SU-DHL-6 (cell line): ENCODE data around the gene GMEB2.

Experiments used
- H2AFZ ChIP-seq: fragments of 200-600 bp; sonication (generic); 2 replicates; pipeline ENCODE4 v1.6.1; 2014; ENCODE audit warnings: low read depth, mild to moderate bottlenecking, moderate library complexity, mixed read lengths, antibody characterized with exemption, low read length; ENCODE audit not compliant: severe bottlenecking
- H3F3A ChIP-seq: fragments of 200-600 bp; shearing (Covaris generic); 2 replicates; pipeline ENCODE4 v1.6.0; 2016; ENCODE audit warnings: antibody characterized with exemption, mild to moderate bottlenecking; ENCODE audit not compliant: insufficient read depth
- H3K27ac ChIP-seq: fragments of 200-600 bp; sonication (generic); 2 replicates; pipeline ENCODE4 v1.5.1; 2016; ENCODE audit warnings: low read depth, mild to moderate bottlenecking, low read length, moderate library complexity, mixed read lengths
- H3K27me3 ChIP-seq: fragments of 200-600 bp; sonication (generic), shearing (Covaris generic); 2 replicates; pipeline ENCODE4 v1.6.0; 2014; ENCODE audit warnings: mild to moderate bottlenecking, low read length
- H3K36me3 ChIP-seq: fragments of 200-600 bp; sonication (generic); 2 replicates; pipeline ENCODE4 v1.6.1; 2014; ENCODE audit warnings: mild to moderate bottlenecking, low read length, mixed read lengths
- H3K4me2 ChIP-seq: fragments of 300-600, 200-600 bp; shearing (Covaris generic), sonication (generic); 2 replicates; pipeline ENCODE4 v1.6.0; 2014; ENCODE audit warnings: low read length, low read depth, mild to moderate bottlenecking; ENCODE audit not compliant: poor library complexity, severe bottlenecking
- H3K4me3 ChIP-seq: fragments of 200-600 bp; sonication (generic); 2 replicates; pipeline ENCODE4 v1.5.1; 2014; ENCODE audit warnings: antibody characterized with exemption, low read length, mild to moderate bottlenecking, mixed read lengths; ENCODE audit not compliant: insufficient read depth, poor library complexity, severe bottlenecking
- H3K79me2 ChIP-seq: fragments of 200-600 bp; sonication (generic); 2 replicates; pipeline ENCODE4 v1.6.1; 2014; ENCODE audit warnings: mild to moderate bottlenecking, low read length, moderate library complexity; ENCODE audit not compliant: insufficient read depth
- H3K9ac ChIP-seq: fragments of 200-600 bp; sonication (generic); 2 replicates; pipeline ENCODE4 v1.7.0; 2014; ENCODE audit warnings: mild to moderate bottlenecking, low read length
- H3K9me2 ChIP-seq: fragments of 200-600 bp; sonication (generic); replicated peaks from 2 replicates; pipeline ENCODE4 v1.6.1; 2014; ENCODE audit warnings: low read length; ENCODE audit not compliant: insufficient read depth
- H3K9me3 ChIP-seq: fragments of 200-600 bp; sonication (generic); 2 replicates; pipeline ENCODE4 v1.6.1; 2014; ENCODE audit warnings: low read length, mixed read lengths; ENCODE audit not compliant: insufficient read depth
- H4K20me1 ChIP-seq: fragments of 200-600 bp; sonication (generic); 2 replicates; pipeline ENCODE4 v1.6.1; 2014; ENCODE audit warnings: low read depth, mild to moderate bottlenecking, antibody characterized with exemption, low read length, moderate library complexity, mixed read lengths
- EZH2phosphoT487 ChIP-seq: fragments of 200-600 bp; sonication (generic), shearing (Covaris generic); conservative IDR thresholded peaks from 2 replicates; pipeline ENCODE4 v1.6.1; 2018; ENCODE audit warnings: mild to moderate bottlenecking, antibody characterized with exemption, low read length, moderate library complexity, mixed read lengths
- TF ChIP-seq, protein P1 (sequence below): fragments of 200-600 bp; sonication (generic); IDR thresholded peaks from one replicate; pipeline ENCODE4 v1.5.1; 2017; ENCODE audit warnings: antibody characterized with exemption, mild to moderate bottlenecking, low read length, moderate library complexity; ENCODE audit not compliant: insufficient read depth, poor library complexity, severe bottlenecking

Gene GMEB2

DNA sequence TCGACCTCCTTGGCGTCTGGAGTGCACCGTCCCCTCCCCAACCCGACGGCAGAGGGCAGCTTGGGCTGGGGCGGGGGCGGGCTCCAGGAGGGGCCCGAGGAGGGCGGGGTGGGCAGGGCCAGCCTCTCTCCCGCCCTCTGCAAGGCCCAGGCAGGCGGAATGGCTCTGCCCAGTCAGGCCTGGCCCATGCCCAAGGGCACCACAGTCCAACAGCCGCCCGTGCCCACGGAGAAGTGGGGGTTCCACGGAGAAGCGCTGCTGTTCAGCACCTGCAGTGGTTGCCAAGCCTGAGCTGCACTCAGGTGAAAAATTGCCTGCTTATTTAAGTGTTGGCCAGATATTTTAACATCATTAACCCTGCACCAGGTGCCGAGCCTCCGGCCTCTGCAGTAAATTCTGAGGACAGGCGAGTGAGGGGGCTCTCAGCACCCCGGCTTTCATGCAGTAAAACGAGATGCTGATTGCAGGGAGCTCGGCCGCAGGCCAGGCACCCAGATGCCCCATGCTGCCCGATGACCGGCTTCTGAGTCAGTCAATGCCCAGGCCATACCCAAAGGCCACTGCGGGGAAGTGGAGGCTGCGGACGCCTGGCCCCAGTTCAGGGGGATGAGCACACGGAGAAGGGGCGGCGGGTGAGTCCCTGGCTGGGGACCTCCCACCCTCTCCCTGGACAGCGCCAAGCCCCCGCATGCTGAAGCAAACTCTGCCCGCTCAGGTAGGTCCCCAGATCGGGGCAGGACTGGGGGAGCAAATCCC lies 79.0 kb downstream of the GMEB2 start, which contains the start of gene SRMS:
TSS of gene SRMS (minus strand) at position 25 of the 756 bp plus-strand sequence. CDS start 286 bp downstream, outside the sequence.
- Histone ChIP-seq H2AFZ (no peak within 1 kb of the TSS), H3K27me3 (no peaks in the 10 kb centered on the region), H3K9me3 (no peaks in the 10 kb centered on the region), H3K79me2 (no peaks in the 10 kb centered on the region), H3F3A (peaks cover 3% of the 10 kb centered on the region; the same call in 1 of the 2 replicates), H3K9me2 (no peaks in the 10 kb centered on the region), H3K27ac (no peak within 1 kb of the TSS), H3K36me3 (no peaks in the 10 kb centered on the region), H3K4me2 (no peak within 1 kb of the TSS), H4K20me1 (no peaks in the 10 kb centered on the region; the same call in 1 of the 2 replicates), H3K9ac (no peak within 1 kb of the TSS), H3K4me3 (no peak within 1 kb of the TSS)
- TF ChIP-seq, protein P1, sequence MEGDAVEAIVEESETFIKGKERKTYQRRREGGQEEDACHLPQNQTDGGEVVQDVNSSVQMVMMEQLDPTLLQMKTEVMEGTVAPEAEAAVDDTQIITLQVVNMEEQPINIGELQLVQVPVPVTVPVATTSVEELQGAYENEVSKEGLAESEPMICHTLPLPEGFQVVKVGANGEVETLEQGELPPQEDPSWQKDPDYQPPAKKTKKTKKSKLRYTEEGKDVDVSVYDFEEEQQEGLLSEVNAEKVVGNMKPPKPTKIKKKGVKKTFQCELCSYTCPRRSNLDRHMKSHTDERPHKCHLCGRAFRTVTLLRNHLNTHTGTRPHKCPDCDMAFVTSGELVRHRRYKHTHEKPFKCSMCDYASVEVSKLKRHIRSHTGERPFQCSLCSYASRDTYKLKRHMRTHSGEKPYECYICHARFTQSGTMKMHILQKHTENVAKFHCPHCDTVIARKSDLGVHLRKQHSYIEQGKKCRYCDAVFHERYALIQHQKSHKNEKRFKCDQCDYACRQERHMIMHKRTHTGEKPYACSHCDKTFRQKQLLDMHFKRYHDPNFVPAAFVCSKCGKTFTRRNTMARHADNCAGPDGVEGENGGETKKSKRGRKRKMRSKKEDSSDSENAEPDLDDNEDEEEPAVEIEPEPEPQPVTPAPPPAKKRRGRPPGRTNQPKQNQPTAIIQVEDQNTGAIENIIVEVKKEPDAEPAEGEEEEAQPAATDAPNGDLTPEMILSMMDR, result no peak

DNA sequence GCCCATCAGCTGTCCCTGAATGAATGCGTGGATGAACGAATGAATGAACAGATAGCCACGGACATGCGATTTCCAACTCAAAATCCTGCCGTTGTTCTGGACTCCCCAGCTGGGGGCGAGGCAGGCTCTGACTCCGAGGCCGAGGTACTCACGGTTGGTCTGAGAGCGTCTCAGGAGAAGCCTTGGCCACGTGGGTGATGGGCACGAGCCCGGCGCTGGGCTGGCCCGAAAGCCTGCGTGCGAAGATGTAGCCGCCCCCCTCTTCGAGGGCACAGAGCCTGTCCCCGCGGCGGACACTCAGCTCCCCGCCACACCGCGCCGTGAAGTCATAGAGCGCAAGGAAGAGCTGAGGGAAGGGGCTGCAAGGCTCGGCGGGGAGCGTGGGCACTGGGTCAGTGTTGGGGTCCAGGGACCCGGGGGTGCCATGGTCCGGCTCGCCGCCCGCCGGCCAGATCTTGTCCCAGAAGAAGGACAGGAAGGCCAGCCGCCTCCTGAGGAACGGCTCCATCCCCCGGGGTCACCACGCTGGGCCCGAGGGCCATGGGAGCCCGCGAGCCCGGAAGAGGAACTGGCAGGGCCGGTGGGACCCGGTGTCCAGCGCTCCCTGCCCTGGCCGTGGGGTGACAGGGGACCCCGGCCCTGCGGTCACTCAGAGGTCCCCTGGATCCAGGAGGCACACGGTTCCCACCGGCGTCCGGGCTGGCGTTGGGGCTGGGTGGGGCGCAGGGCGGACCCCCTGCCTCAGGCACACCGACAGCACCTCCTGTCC lies 79.8 kb downstream of the GMEB2 start:
- H3K4me2 ChIP-seq, result no peak overlapping the region
- no peak overlapping the region for H3K4me3 ChIP-seq
- H3K9me3 ChIP-seq, result no peaks in the 10 kb centered on the region
- H4K20me1 ChIP-seq, result no peaks in the 10 kb centered on the region; the same call in 1 of the 2 replicates
- H3K9me2 ChIP-seq, result no peaks in the 10 kb centered on the region
- H3K9ac ChIP-seq, result no peak overlapping the region
- TF ChIP-seq EZH2phosphoT487, result no peak
- TF ChIP-seq, protein P1, result no peak
- no peaks in the 10 kb centered on the region for H3K27me3 ChIP-seq
- H2AFZ ChIP-seq, result no peak overlapping the region
- no peaks in the 10 kb centered on the region for H3F3A ChIP-seq
- H3K27ac ChIP-seq, result no peak overlapping the region
- no peaks in the 10 kb centered on the region for H3K36me3 ChIP-seq
- H3K79me2 ChIP-seq, result no peaks in the 10 kb centered on the region

DNA sequence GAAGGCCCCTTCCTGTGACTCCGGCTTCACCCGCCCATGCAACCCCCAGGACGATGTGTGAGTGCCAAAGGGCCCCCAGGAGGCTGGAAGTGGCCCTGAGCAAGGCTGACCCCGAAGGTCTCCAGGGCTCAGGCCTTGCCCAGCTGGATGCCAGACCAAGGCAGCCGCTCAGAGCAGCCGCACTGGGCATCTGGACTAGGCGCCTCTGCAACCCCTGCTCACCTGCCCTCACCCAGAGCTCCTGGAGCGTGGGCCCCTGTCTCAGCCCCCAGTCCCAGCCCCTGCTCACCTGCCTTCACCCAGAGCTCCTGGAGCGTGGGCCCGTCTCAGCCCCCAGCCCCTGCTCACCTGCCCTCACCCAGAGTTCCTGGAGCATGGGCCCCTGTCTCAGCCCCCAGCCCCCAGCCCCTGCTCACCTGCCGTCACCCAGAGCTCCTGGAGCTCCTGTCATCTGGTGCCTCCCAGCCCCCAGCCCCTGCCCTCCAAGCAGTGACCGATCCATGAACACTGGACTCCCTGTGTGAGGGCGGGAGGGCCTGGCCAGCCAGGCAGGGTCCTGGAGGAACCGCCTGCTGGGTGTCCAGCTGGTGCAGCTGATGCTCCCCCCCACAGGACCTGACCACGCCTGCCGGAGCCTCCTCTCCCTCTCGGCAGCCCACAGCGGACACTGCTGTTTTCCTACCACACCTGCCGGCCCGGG lies 80.5 kb downstream of the GMEB2 start:
- Histone ChIP-seq H3K36me3 (no peaks in the 10 kb centered on the region), H3K27me3 (no peaks in the 10 kb centered on the region), H3K9me2 (no peaks in the 10 kb centered on the region), H3K9me3 (no peaks in the 10 kb centered on the region), H3K9ac (no peak overlapping the region), H3K79me2 (no peaks in the 10 kb centered on the region), H4K20me1 (no peaks in the 10 kb centered on the region; the same call in 1 of the 2 replicates), H3K4me3 (no peak overlapping the region), H3K4me2 (no peak overlapping the region), H3K27ac (no peak overlapping the region), H3F3A (no peaks in the 10 kb centered on the region), H2AFZ (no peak overlapping the region)
- TF ChIP-seq EZH2phosphoT487, result no peak
- TF ChIP-seq, protein P1, result no peak
